ENCODE data around the gene TCN1. TPM values are rescaled to one million over a fixed set of nuclear protein-coding genes. Genes with fewer than 3 reads are reported as not detected.
"Not testable (repeated sequence)": the region's sequence is repeated elsewhere in the genome, so short reads cannot be mapped to it uniquely, and the experiment has no call there.

TCN1 gene, protein sequence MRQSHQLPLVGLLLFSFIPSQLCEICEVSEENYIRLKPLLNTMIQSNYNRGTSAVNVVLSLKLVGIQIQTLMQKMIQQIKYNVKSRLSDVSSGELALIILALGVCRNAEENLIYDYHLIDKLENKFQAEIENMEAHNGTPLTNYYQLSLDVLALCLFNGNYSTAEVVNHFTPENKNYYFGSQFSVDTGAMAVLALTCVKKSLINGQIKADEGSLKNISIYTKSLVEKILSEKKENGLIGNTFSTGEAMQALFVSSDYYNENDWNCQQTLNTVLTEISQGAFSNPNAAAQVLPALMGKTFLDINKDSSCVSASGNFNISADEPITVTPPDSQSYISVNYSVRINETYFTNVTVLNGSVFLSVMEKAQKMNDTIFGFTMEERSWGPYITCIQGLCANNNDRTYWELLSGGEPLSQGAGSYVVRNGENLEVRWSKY
- total RNA-seq, result not detected

DNA sequence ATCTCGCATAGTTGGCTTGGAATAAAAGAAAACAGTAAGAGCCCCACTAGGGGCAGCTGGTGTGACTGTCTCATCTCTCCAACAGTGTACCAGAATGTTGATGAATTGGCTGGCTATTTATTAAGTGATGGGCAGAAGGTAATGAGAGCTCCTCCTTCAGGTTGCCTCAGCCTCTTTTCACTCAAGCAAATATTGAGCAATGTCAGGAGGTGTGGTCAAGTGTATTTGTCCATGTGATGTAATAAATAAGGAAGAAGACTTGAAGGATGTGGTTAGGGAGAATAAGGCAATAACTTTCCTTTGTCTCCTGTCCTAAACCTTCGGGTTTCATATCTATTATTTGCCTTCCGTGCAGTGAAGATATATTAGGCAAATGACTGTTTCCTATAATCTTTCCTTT is at the start of gene TCN1:
TCN1 (minus strand) TSS at position 91 of the 400 bp plus-strand sequence; CDS start at position 74, 17 bp downstream.
- no peak within 1 kb of the TSS for H3K27ac Mint-ChIP-seq
- no peaks in the 10 kb centered on the region for H3K36me3 Mint-ChIP-seq (ENCODE audit: low read depth)
- intact Hi-C loops (cut with micrococcal nuclease), result no loop called here
- no peak for DNase-seq
- H3K4me1 Mint-ChIP-seq (ENCODE audit: low read depth), result no peaks in the 10 kb centered on the region
- H3K4me3 Mint-ChIP-seq, result no peak within 1 kb of the TSS
- peaks cover 7% of the 10 kb centered on the region for H3K27me3 Mint-ChIP-seq (ENCODE audit: low read depth)
- H3K9me3 Mint-ChIP-seq, result peaks cover 4% of the 10 kb centered on the region
- CTCF ChIA-PET, result no interaction called here

DNA sequence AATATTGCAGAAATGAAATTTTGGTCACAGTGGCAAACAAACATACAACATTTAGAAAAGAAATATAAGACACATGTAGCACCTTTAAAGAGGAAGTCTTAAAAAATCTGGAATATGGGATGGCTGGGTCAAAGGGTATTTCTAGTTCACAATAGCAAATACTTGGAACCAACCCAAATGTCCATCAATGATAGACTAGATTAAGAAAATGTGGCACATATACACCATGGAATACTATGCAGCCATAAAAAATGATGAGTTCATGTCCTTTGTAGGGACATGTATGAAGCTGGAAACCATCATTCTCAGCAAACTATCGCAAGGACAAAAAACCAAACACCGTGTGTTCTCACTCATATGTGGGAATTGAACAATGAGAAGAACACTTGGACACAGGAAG is 37.3 kb upstream of the TCN1 start:
- H3K27me3 Mint-ChIP-seq (ENCODE audit: low read depth); CTCF ChIA-PET; H3K4me1 Mint-ChIP-seq (ENCODE audit: low read depth); H3K27ac Mint-ChIP-seq; H3K9me3 Mint-ChIP-seq; H3K4me3 Mint-ChIP-seq; intact Hi-C loops (cut with micrococcal nuclease); H3K36me3 Mint-ChIP-seq (ENCODE audit: low read depth); DNase-seq: not testable (repeated sequence)

DNA sequence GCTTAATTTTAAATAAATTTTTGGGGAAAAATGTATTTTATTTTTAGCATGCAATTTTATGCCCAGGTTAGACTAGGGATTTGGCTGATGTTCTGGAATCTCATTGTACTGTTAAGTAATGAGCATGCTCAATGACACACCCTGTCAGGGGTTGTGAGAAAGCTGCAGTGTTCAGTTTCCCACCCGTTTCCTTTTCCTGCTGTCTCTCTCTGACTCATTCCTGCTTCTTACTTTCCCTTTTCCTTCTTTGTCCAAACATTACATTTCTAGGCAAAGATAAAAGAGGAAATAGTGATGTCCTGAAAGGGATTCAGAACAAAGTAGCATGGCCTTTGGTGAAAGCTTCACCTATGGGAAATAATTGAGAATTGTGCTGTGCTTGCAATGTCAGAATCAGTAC is 35.0 kb upstream of the TCN1 start:
- Mint-ChIP-seq H3K4me3 (no peak overlapping the region), H3K27ac (no peak overlapping the region), H3K4me1 (ENCODE audit: low read depth) (no peaks in the 10 kb centered on the region), H3K36me3 (ENCODE audit: low read depth) (no peaks in the 10 kb centered on the region), H3K27me3 (ENCODE audit: low read depth) (peaks cover 5% of the 10 kb centered on the region), H3K9me3 (no peaks in the 10 kb centered on the region)
- intact Hi-C loops (cut with micrococcal nuclease), result no loop called here
- CTCF ChIA-PET, result no interaction called here
- DNase-seq, result no peak

DNA sequence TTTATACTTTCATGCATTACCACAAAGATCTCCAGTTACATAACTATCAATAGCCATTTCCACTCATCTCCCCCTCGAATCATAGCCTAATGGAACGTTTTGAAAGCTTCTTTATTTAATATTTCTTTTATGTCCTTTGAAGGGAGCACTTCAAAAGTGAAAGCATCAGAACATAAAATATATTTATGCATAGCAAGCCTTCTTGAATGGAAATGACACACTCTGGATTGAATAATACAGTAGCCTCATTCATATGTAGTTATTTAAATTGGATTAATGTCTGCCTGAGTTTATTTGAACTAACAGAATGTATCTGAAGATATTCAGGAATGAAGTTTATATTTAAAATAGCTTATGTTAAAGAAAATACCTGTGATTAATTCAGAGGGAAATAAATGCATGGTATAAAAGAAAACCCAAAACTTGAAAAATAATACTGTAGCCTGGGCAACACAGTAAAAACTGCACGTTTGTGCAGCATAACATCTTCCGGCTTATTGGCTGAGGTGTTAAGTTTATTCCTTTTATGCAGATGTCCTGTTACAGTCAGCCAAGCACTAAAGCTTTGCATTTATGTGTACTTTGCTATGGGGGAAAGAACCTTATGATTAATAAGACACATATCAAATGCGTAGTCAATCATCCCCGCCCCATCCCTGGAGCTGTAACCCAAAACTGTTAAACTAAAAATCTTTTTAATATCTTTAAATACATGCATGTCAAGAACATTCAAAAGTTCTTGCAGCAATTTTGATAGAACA is 34.3 kb upstream of the TCN1 start:
- CTCF ChIA-PET, result no interaction called here
- intact Hi-C loops (cut with micrococcal nuclease), result no loop called here
- H3K4me3 Mint-ChIP-seq, result no peak overlapping the region
- no peaks in the 10 kb centered on the region for H3K4me1 Mint-ChIP-seq (ENCODE audit: low read depth)
- H3K36me3 Mint-ChIP-seq (ENCODE audit: low read depth), result no peaks in the 10 kb centered on the region
- H3K27me3 Mint-ChIP-seq (ENCODE audit: low read depth), result peaks cover 3% of the 10 kb centered on the region
- H3K9me3 Mint-ChIP-seq, result no peaks in the 10 kb centered on the region
- DNase-seq, result no peak
- no peak overlapping the region for H3K27ac Mint-ChIP-seq

DNA sequence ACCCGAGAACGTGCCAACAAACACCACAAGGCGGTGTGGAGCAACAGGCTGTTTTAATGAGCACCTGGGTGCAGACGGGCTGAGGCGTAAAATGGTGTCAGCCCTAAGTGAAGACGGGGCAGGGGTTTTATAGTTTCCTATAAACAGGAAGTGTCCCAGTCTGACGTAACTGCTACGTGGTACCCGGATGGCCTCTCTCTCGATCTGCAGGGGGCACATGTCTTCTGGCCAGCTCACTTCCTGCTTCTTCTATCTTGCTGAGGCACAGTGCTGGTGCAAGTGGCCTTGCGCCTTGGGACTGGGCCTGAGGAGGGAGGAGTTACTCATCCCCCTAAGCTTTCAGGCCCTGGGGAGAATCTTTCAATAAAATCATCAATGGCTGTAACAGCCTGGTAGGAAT is 33.2 kb upstream of the TCN1 start:
- no peak for DNase-seq
- Mint-ChIP-seq H3K4me3 (no peak overlapping the region), H3K36me3 (ENCODE audit: low read depth) (no peaks in the 10 kb centered on the region), H3K9me3 (no peaks in the 10 kb centered on the region), H3K4me1 (ENCODE audit: low read depth) (no peaks in the 10 kb centered on the region), H3K27ac (no peak overlapping the region), H3K27me3 (ENCODE audit: low read depth) (peaks cover 6% of the 10 kb centered on the region)
- CTCF ChIA-PET, result no interaction called here
- intact Hi-C loops (cut with micrococcal nuclease), result no loop called here

DNA sequence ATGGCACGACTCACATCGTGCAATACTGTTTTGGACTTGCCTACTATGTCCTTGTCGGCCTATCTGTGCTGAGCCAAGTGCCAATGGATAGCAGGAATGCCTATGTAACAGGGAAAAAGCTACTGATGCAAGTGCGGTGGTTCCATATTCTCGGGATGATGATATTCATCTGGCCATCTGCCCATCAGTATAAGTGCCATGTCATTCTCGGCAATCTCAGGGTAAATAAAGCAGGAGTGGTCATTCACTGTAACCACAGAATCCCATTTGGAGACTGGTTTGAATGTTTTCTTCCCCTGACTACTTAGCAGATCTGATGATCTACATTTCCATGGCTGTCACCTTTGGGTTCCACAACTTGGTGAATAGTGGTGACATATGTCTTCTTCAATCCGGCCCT is 32.4 kb upstream of the TCN1 start:
- Mint-ChIP-seq H3K4me1 (ENCODE audit: low read depth) (no peaks in the 10 kb centered on the region), H3K27me3 (ENCODE audit: low read depth) (peaks cover 9% of the 10 kb centered on the region), H3K36me3 (ENCODE audit: low read depth) (no peaks in the 10 kb centered on the region), H3K27ac (no peak overlapping the region), H3K9me3 (no peaks in the 10 kb centered on the region), H3K4me3 (no peak overlapping the region)
- DNase-seq, result no peak
- intact Hi-C loops (cut with micrococcal nuclease), result no loop called here
- CTCF ChIA-PET, result no interaction called here

DNA sequence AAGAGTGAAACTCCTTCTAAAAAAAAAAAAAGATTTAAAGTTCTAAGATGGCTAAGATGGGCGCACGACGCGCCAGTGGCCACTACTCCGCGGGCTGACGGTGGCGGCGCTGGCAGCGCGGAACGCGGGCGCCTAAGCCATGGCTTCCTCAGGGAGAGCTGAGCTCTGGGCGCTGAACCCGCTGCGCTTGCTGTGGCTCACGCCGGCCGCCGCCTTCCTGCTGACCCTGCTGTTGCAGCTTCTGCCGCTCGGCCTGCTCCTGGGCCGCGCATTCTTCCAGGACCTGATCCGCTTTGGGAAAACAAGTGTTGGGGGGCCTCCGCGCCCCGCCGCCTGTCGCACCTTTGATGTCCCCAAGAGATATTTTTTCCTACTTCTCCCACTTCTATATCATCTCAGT is 31.8 kb upstream of the TCN1 start:
- CTCF ChIA-PET, result no interaction called here
- H3K4me3 Mint-ChIP-seq, result no peak overlapping the region
- DNase-seq, result no peak

DNA sequence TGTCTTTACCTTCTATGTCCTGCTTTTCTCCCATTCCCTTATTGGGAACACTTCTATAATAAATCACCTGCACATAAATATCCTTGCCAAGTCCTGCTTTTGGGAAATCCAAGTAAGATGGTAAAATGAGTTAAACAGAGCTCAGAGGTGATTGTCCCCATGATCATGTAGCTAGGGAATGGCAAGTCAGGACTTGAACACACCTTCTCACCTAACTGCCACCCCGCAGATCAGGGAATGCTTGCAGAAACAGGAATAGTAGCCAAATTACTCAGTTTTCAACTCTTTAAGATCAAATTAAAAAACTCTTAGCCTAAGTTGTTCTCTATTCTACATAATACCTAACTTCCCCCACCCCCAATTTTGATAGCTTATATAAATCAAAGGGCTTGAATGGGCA is 28.3 kb upstream of the TCN1 start:
- H3K36me3 Mint-ChIP-seq (ENCODE audit: low read depth), result peaks cover under 1% of the 10 kb centered on the region
- CTCF ChIA-PET, result no interaction called here
- H3K27me3 Mint-ChIP-seq (ENCODE audit: low read depth), result peaks cover 8% of the 10 kb centered on the region

More for the DNA sequence above, 31.8 kb upstream of the TCN1 start:
- H3K27me3 Mint-ChIP-seq (ENCODE audit: low read depth), result peaks cover 9% of the 10 kb centered on the region
- intact Hi-C loops (cut with micrococcal nuclease), result no loop called here
- no peaks in the 10 kb centered on the region for H3K9me3 Mint-ChIP-seq
- H3K27ac Mint-ChIP-seq, result no peak overlapping the region
- no peaks in the 10 kb centered on the region for H3K36me3 Mint-ChIP-seq (ENCODE audit: low read depth)
- H3K4me1 Mint-ChIP-seq (ENCODE audit: low read depth), result no peaks in the 10 kb centered on the region

DNA sequence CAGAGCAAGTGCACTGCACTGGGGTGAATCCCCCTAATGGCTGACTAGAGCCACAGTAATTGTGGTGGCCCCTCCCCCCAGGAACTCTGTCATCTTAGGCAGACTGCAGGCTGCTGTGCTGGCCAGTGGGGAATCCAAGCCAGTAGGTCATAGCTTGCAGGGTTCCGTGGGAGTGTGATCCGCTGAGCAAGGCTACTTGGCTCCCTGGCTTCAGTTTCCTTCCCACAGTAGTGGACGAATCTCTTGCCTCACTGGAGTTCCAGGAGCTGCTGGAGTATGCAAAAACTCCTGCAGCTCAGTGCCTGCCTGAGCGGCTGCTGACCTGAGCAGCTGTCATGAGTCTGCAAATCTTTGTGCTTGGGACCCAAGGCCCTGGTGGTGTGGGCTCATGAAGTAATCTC is 25.5 kb upstream of the TCN1 start:
- Mint-ChIP-seq H3K27ac (no peak overlapping the region), H3K9me3 (peaks cover 29% of the 10 kb centered on the region), H3K36me3 (ENCODE audit: low read depth) (peaks cover 7% of the 10 kb centered on the region), H3K4me1 (ENCODE audit: low read depth) (no peaks in the 10 kb centered on the region), H3K4me3 (no peak overlapping the region), H3K27me3 (ENCODE audit: low read depth) (peaks cover 11% of the 10 kb centered on the region)
- CTCF ChIA-PET, result no interaction called here
- intact Hi-C loops (cut with micrococcal nuclease), result no loop called here
- no peak for DNase-seq

More for the DNA sequence above, 28.3 kb upstream of the TCN1 start:
- intact Hi-C loops (cut with micrococcal nuclease), result no loop called here
- Mint-ChIP-seq H3K4me3 (no peak overlapping the region), H3K27ac (no peak overlapping the region), H3K4me1 (ENCODE audit: low read depth) (no peaks in the 10 kb centered on the region), H3K9me3 (peaks cover 12% of the 10 kb centered on the region)
- DNase-seq, result no peak

DNA sequence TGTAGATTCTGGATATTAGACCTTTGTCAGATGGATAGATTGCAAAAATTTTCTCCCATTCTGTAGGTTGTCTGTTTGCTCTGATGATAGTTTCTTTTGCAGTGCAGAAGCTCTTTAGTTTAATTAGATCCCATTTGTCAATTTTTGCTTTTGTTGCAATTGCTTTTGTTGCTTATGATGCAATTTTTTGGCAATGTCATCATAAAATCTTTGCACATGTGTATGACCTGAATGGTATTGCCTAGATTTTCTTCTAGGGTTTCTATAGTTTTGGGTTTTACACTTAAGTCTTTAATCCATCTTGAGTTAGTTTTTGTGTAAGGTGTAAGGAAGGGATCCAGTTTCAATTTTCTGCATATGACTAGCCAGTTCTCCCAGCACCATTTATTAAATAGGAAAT is 20.9 kb upstream of the TCN1 start:
- peaks cover 36% of the 10 kb centered on the region for H3K9me3 Mint-ChIP-seq
- H3K4me3 Mint-ChIP-seq; H3K4me1 Mint-ChIP-seq (ENCODE audit: low read depth); H3K27ac Mint-ChIP-seq; H3K36me3 Mint-ChIP-seq (ENCODE audit: low read depth); intact Hi-C loops (cut with micrococcal nuclease); H3K27me3 Mint-ChIP-seq (ENCODE audit: low read depth); CTCF ChIA-PET; DNase-seq: not testable (repeated sequence)

DNA sequence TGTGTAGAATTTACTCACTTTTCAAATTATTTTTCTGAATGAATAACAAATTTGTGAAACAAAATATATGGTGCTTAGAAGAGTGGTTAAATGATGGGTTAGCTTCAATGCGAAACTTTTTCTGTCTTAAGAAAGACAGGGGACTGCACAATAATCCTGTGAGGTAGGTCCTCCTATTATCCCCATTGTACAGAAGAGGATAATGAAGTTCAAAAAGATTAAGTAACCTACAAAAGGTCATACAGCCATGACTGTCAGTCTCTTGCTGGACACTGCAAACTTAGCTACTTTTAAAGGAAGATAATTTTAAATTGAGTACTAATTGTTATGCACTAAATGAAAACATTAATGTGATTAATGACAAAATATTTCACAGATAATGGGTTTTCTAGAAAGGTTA is 17.3 kb upstream of the TCN1 start:
- Mint-ChIP-seq H3K4me1 (ENCODE audit: low read depth) (no peaks in the 10 kb centered on the region), H3K9me3 (peaks cover 15% of the 10 kb centered on the region), H3K27me3 (ENCODE audit: low read depth) (peaks cover 3% of the 10 kb centered on the region), H3K27ac (no peak overlapping the region), H3K36me3 (ENCODE audit: low read depth) (no peaks in the 10 kb centered on the region), H3K4me3 (no peak overlapping the region)
- intact Hi-C loops (cut with micrococcal nuclease), result no loop called here
- DNase-seq, result no peak
- CTCF ChIA-PET, result no interaction called here

DNA sequence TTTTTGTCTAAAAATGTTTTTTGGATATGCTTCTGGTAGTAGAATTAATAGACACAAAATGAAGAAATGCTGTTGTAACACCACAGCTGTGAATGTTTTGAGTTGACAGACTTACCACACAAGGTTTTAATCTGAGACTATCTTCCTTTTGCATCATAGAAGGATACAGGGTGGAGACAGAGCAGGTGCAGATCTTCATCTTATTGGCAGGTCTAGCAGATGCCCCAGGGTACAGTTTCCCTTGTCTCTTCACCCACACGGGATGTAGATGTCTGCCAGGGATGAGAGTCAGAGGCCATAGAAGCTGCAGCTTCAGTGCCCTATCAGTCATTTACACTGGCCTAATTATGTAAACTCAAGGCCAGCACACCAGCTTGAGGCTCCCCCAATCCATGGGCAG is 13.3 kb upstream of the TCN1 start:
- no peaks in the 10 kb centered on the region for H3K4me1 Mint-ChIP-seq (ENCODE audit: low read depth)
- H3K4me3 Mint-ChIP-seq, result no peak overlapping the region
- no peak for DNase-seq
- no peaks in the 10 kb centered on the region for H3K9me3 Mint-ChIP-seq
- intact Hi-C loops (cut with micrococcal nuclease), result no loop called here
- CTCF ChIA-PET, result no interaction called here
- peaks cover 5% of the 10 kb centered on the region for H3K27me3 Mint-ChIP-seq (ENCODE audit: low read depth)
- no peaks in the 10 kb centered on the region for H3K36me3 Mint-ChIP-seq (ENCODE audit: low read depth)
- H3K27ac Mint-ChIP-seq, result no peak overlapping the region

DNA sequence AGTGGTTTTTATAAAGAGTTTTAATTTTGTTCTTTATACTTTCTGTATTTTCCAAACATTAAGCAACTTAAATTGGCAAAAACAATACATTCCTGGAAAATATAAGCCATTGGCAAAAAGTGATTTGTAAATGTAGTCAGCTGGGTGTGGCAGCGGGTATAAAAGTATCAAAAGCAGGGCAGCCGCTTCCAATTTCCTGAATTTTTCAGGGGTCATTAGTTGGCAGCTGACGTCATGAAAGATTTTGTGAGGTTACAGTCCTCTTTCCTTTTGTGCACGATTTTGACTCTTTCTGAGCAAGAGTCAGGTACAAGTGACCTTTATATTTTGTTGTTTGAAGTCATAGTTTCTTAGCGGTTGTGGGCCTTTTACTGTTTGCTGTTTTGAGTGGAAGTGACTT is 12.3 kb upstream of the TCN1 start, which contains the start of gene OOSP3:
OOSP3 (plus strand) TSS at position 208 of the 400 bp plus-strand sequence; CDS start at position 235, 27 bp downstream.
- H3K4me1 Mint-ChIP-seq (ENCODE audit: low read depth), result no peaks in the 10 kb centered on the region
- no peaks in the 10 kb centered on the region for H3K36me3 Mint-ChIP-seq (ENCODE audit: low read depth)
- H3K4me3 Mint-ChIP-seq, result no peak within 1 kb of the TSS
- CTCF ChIA-PET, result no interaction called here
- intact Hi-C loops (cut with micrococcal nuclease), result no loop called here
- H3K9me3 Mint-ChIP-seq, result no peaks in the 10 kb centered on the region
- H3K27ac Mint-ChIP-seq, result no peak within 1 kb of the TSS
- no peak for DNase-seq
- peaks cover 6% of the 10 kb centered on the region for H3K27me3 Mint-ChIP-seq (ENCODE audit: low read depth)

Measured in activated naive CD4-positive, alpha-beta T cell treated with anti-CD3 and anti-CD28 coated beads for 36 hours (primary cell).